NOMO-1 treated with dmso at 0.1 percent for 144 hours (cell line): ENCODE results near the gene ATP6V1F.

Source experiments
- DNase-seq: peaks from one replicate; lab custom pipeline; 2025; ENCODE audit not compliant: unreplicated experiment; lab: John Stamatoyannopoulos, UW

The ATP6V1F gene

GRCh38 chr7:128835790-128836641 lies 26.6 kb upstream of the ATP6V1F start:
- no peak for DNase-seq

GRCh38 chr7:128836729-128837348 lies 25.8 kb upstream of the ATP6V1F start:
- DNase-seq = no peak

- no peak for DNase-seq
Measured at GRCh38 chr7:128837521-128837921, 25.1 kb upstream of the ATP6V1F start.

GRCh38 chr7:128838109-128838779 lies 24.4 kb upstream of the ATP6V1F start:
- DNase-seq = no peak

GRCh38 chr7:128838981-128839731 lies 23.5 kb upstream of the ATP6V1F start:
- DNase-seq = no peak

- DNase-seq = no peak
Measured at GRCh38 chr7:128839751-128840177, 22.9 kb upstream of the ATP6V1F start.

- no peak for DNase-seq
Measured at GRCh38 chr7:128840326-128841170, 22.1 kb upstream of the ATP6V1F start.

GRCh38 chr7:128841171-128841690 lies 21.4 kb upstream of the ATP6V1F start:
- no peak for DNase-seq

- DNase-seq = no peak
Measured at GRCh38 chr7:128841921-128842673, 20.6 kb upstream of the ATP6V1F start.

- no peak for DNase-seq
Measured at GRCh38 chr7:128842674-128843641, 19.7 kb upstream of the ATP6V1F start.

GRCh38 chr7:128843938-128844621 lies 18.6 kb upstream of the ATP6V1F start:
- no peak for DNase-seq

GRCh38 chr7:128844777-128845311 lies 17.8 kb upstream of the ATP6V1F start:
- no peak for DNase-seq

- no peak for DNase-seq
Measured at GRCh38 chr7:128845475-128845874, 17.2 kb upstream of the ATP6V1F start.

GRCh38 chr7:128845987-128846386 lies 16.7 kb upstream of the ATP6V1F start:
- DNase-seq = no peak

GRCh38 chr7:128846781-128847444 lies 15.7 kb upstream of the ATP6V1F start:
- DNase-seq = no peak

- no peak for DNase-seq
Measured at GRCh38 chr7:128847721-128848211, 14.9 kb upstream of the ATP6V1F start.
